GM18520 (cell line): ENCODE measurements around the gene ELAVL4.
"Not testable (repeated sequence)": the region's sequence is repeated elsewhere in the genome, so short reads cannot be mapped to it uniquely, and the experiment has no call there.

Experiments
- ATAC-seq: cut with Tn5 transposase; IDR thresholded peaks from one replicate; pipeline ENCODE4 v1.9.1; 2021; ENCODE audit not compliant: unreplicated experiment

Gene ELAVL4

DNA sequence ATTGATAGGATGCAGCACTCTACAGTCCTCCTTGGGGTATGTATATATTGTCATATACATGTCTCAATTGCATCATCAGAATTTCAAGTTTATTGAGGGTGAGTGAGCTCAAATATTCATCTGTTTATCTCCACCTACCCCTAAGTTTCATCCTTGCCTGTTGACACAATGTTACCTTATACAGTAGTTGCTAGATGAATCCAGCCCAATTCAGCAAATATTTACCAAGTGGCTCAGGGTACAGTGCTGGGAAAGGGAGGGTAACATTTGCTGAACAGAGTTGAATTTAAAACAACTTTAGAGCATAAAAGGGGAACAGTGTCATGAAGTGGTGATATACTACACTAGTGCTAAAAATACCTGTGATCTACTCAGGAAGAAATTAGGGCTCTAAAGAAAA lies 14.4 kb downstream of the ELAVL4 start:
- ATAC-seq, result no peak

DNA sequence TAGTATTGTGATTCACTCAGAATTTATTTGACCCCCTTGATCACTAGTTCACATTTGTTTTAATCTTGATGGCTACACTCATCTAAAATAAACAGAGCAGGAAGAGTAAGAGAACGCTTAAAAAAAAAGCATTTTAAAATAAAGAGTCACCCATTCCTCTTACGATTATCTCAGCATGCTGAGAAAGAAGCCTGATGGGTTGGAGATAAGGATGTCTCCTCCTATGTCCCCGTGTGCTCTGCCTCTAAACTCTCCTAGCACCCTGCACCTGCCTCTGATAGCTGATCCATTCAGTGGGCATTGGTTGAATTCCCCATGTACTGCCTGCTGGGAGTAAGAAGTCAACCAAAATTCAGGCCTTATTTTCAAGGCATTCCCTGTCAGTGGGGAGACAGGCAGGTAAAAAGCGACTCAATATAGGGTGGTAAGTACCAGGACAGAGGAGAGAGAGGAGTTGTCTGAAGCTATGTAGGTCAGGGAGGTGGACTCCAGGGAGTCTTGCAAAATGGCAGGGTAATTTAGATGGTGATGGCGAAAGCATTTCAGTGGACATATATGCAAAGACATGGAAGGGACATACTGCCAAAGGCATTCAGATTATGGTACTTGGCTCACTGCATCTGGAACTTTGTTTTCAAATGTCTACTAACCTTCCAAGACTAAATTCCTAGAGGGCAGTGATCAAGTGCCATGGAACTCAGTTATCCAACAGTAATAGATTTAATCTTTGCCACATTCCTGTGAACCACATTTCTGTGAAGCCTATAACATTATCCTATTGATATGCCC lies 18.4 kb downstream of the ELAVL4 start:
- no peak for ATAC-seq

- no peak for ATAC-seq
Observed at GRCh38 chr1:50129201-50129600, 20.5 kb downstream of the ELAVL4 start.

- no peak for ATAC-seq
Observed at GRCh38 chr1:50132347-50132894, 23.7 kb downstream of the ELAVL4 start.

- no peak for ATAC-seq
Observed at GRCh38 chr1:50135716-50136115, 27.0 kb downstream of the ELAVL4 start.

- no peak for ATAC-seq
Observed at GRCh38 chr1:50139339-50140181, 30.8 kb downstream of the ELAVL4 start.

- ATAC-seq, result no peak
Observed at GRCh38 chr1:50140182-50140447, 31.4 kb downstream of the ELAVL4 start.

DNA sequence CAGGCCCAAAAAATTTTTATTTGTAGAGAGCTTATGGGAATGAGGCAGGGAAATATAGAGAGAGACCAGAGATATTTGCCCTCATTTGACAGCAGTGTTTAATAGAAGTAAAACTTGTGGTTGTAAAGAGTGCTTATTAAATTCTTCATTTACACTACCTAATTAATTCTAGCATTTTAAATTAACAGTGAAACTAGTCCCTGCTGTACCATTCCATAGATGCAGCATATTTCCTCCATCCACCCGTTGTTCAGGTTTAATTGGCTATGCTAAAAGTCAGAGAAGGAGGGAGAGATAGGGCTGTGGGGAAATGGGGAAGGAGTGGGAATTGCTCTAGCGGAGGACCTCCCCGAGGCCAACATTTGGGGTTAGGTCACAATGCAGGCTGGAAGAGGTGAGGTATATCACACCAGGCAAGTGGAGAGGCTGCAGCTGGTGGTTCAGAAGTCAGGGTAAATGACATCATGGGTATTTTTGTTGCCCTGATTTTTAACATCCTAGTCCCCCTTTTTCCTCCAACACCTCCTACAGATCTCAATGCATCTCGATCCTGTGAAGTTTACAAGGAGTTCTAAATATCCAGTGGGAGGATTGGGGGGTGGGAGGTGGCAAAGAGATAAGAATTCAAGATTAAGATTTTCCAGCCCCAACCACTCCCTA lies 38.6 kb downstream of the ELAVL4 start:
- ATAC-seq, result no peak

- no peak for ATAC-seq
Observed at GRCh38 chr1:50148142-50148923, 39.6 kb downstream of the ELAVL4 start.

GRCh38 chr1:50152236-50152635 lies 43.5 kb downstream of the ELAVL4 start:
- ATAC-seq, result no peak

GRCh38 chr1:50155541-50155940 lies 46.8 kb downstream of the ELAVL4 start:
- no peak for ATAC-seq

DNA sequence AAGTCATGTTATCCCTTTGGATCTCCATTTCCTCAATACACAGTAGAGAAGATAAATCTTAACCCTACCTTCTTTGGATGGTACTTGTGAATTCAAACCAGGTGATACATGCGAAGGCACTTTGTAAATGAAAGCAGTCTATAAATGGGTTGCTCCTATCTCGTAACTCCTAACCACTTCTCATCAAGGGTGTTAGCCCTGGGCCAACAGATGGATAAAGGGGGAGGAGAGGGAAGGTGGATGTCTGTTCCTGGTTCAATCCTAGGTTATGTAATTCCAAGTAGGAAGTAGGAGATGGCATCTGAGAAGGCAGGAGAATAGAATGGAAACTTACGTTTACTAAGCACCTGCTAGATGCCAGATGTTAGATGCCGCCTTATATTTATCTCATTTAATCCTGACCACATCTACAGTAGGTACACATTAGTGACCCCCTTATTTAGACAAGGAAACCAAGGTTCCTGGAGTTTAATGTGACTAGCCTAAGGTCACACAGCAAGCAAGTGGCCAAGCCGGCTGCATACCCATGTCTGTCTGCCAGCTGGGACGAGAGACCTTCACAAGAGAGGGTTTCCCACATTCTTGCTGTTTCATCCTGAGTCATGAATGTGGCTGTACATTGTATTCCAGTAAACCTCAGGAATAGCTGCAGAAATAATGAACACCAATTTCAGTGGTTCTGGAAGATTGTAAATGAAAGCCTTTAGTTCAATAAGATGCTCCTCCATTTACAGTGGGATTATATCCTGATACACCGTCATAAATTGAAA lies 47.7 kb downstream of the ELAVL4 start:
- no peak for ATAC-seq

DNA sequence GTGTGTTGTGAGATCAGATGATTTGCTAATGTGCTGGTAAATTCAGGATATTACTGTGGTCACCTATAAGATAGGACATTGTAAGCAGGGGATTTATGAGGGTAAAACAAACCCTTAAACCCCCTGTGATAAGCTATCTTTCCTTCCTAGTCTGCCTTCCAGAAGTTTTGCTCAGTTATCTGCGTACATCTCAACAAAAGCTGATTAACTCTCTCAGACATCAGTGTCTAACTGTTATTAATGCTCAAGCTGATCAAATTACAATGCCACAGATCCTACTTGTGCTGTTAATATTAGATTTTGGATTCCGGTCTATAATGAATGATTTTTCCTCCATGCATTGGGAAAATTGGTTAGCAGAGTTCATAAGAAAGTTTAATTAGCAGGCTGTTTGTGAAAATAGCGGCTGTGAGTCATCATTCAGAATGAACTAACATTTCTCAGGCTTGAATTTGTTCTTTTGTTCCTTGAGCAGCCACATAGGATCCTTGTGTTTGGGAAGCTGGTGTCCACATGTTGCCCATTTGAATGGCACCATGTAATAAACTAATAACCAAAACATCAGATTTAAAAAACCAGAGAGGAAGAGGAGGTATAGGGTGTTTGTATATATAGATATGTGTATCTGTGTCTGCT lies 48.7 kb downstream of the ELAVL4 start:
- no peak for ATAC-seq

- ATAC-seq, result no peak
Observed at GRCh38 chr1:50158421-50158820, 49.7 kb downstream of the ELAVL4 start.

DNA sequence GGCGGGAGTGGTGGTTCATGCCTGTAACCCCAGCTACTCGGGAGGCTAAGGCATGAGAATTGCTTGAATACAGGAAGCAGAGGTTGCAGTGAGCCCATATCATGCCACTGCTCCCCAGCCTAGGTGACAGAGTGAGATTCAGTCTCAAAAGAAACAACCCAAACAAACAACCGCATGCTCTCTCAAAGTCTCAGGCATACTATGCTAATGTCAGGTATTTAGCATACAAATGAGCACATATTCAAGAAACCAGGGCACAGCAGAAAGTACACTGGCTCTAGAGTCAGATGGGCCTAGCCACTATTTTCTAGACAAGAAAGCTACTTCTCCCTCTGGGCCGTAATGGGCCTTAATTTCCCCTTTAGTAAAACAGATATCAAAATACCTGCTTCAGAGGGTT lies 55.0 kb downstream of the ELAVL4 start:
- no peak for ATAC-seq

- not testable (repeated sequence) for ATAC-seq
Observed at GRCh38 chr1:50166351-50166750, 57.6 kb downstream of the ELAVL4 start.

- ATAC-seq, result no peak
Observed at GRCh38 chr1:50172299-50172698, 63.6 kb downstream of the ELAVL4 start.

- ATAC-seq, result no peak
Observed at GRCh38 chr1:50174101-50174500, 65.4 kb downstream of the ELAVL4 start.

GRCh38 chr1:50175719-50176639 lies 67.3 kb downstream of the ELAVL4 start:
- ATAC-seq, result no peak
